Type B pancreatic cell (in vitro differentiated cells): ENCODE measurements around the gene RAD51B. TPM values are rescaled to one million over a fixed set of nuclear protein-coding genes. Genes with fewer than 3 reads are reported as not detected.
A peak's percentile ranks its signal among the peaks of the same experiment; 100 is the strongest.

Experiments used
- DNase-seq: peaks from one replicate; pipeline ENCODE4 v3.0.0; 2021; ENCODE audit warnings: mixed read lengths; ENCODE audit not compliant: unreplicated experiment; ENCODE audit errors: extremely low spot score
- H3K27ac Mint-ChIP-seq: 2 replicates; pipeline ENCODE4 v1.8.0; 2021; ENCODE audit warnings: mild to moderate bottlenecking, mixed read lengths
- H3K27me3 Mint-ChIP-seq: 2 replicates; pipeline ENCODE4 v1.8.0; 2021; ENCODE audit warnings: mixed read lengths
- H3K36me3 Mint-ChIP-seq: 2 replicates; pipeline ENCODE4 v1.8.0; 2021; ENCODE audit warnings: mixed read lengths
- H3K4me1 Mint-ChIP-seq: one replicate; pipeline ENCODE4 v1.8.0; 2021; ENCODE audit warnings: mixed read lengths; ENCODE audit not compliant: unreplicated experiment
- H3K4me3 Mint-ChIP-seq: 2 replicates; pipeline ENCODE4 v1.8.0; 2021; ENCODE audit warnings: mild to moderate bottlenecking, mixed read lengths
- H3K9me3 Mint-ChIP-seq: 2 replicates; pipeline ENCODE4 v1.8.0; 2021; ENCODE audit warnings: mixed read lengths
- CTCF ChIP-seq: fragments of 200-600 bp; sonication (generic); conservative IDR thresholded peaks from 2 replicates; pipeline ENCODE4 v1.5.0; 2021; ENCODE audit warnings: antibody characterized with exemption, mild to moderate bottlenecking
- total RNA-seq: library from RNA; stranded (reverse); gene quantifications from 2 replicates; pipeline ENCODE4 v1.2.1, GENCODE V29; 2021; ENCODE audit warnings: low replicate concordance

RAD51B gene
- total RNA-seq, 1 donor from 2014 or later: 27.3 TPM

GRCh38 chr14:68606176-68606575 lies 786.6 kb downstream of the RAD51B start:
- H3K27me3 Mint-ChIP-seq: no peaks in the 10 kb centered on the region
- H3K9me3 Mint-ChIP-seq: no peaks in the 10 kb centered on the region
- DNase-seq: no peak
- no peak for TF ChIP-seq CTCF
- peaks cover 54% of the 10 kb centered on the region for H3K4me1 Mint-ChIP-seq
- peaks cover 4% of the 10 kb centered on the region for H3K36me3 Mint-ChIP-seq
- no peak overlapping the region for H3K27ac Mint-ChIP-seq
- no peak overlapping the region for H3K4me3 Mint-ChIP-seq

- Mint-ChIP-seq H3K27ac (peak overlapping the region; percentile 79), H3K4me1 (peaks cover 51% of the 10 kb centered on the region), H3K9me3 (no peaks in the 10 kb centered on the region), H3K4me3 (no peak overlapping the region), H3K27me3 (no peaks in the 10 kb centered on the region), H3K36me3 (peaks cover 4% of the 10 kb centered on the region)
- DNase-seq: no peak
- TF ChIP-seq CTCF: no peak
Measured at GRCh38 chr14:68606644-68607043, 787.1 kb downstream of the RAD51B start.

GRCh38 chr14:68607081-68607866 lies 787.7 kb downstream of the RAD51B start:
- Mint-ChIP-seq H3K27ac (peak overlapping the region; percentile 79), H3K4me3 (peak overlapping the region; percentile 53), H3K9me3 (peaks cover under 1% of the 10 kb centered on the region), H3K4me1 (peaks cover 45% of the 10 kb centered on the region), H3K36me3 (peaks cover 4% of the 10 kb centered on the region), H3K27me3 (no peaks in the 10 kb centered on the region)
- no peak for DNase-seq
- no peak for TF ChIP-seq CTCF

GRCh38 chr14:68607867-68608573 lies 788.4 kb downstream of the RAD51B start:
- Mint-ChIP-seq H3K27me3 (no peaks in the 10 kb centered on the region), H3K27ac (peak overlapping the region; percentile 79), H3K36me3 (peaks cover 4% of the 10 kb centered on the region), H3K4me3 (peak overlapping the region; percentile 4), H3K9me3 (peaks cover 5% of the 10 kb centered on the region), H3K4me1 (peaks cover 43% of the 10 kb centered on the region)
- TF ChIP-seq CTCF: no peak
- DNase-seq: no peak

- no peak for DNase-seq
- peaks cover 38% of the 10 kb centered on the region for H3K4me1 Mint-ChIP-seq
- no peak overlapping the region for H3K27ac Mint-ChIP-seq
- no peaks in the 10 kb centered on the region for H3K27me3 Mint-ChIP-seq
- peaks cover 4% of the 10 kb centered on the region for H3K36me3 Mint-ChIP-seq
- H3K9me3 Mint-ChIP-seq: peaks cover 5% of the 10 kb centered on the region
- no peak overlapping the region for H3K4me3 Mint-ChIP-seq
- TF ChIP-seq CTCF: no peak
Measured at GRCh38 chr14:68608574-68608962, 789.0 kb downstream of the RAD51B start.
